Tibial nerve (tissue), 4 donors: Measurements from ENCODE around the gene DDX46.

Experiments used
- CTCF ChIP-seq, 5 experiments: fragments of 200-600 bp in 3 of 5; fragments of 450-650 bp in 2 of 5; sonication (generic) in 3 of 5; IDR thresholded peaks; one replicate each; pipeline ENCODE4 v1.5.1; 2016 to 2019; ENCODE audit warnings: antibody characterized with exemption in 5 of 5, mild to moderate bottlenecking in 3 of 5, moderate library complexity in 2 of 5
- EP300 ChIP-seq, 2 donors: sonication (generic); formaldehyde crosslinking; IDR thresholded peaks; one replicate each; pipeline ENCODE4 v1.6.1; 2017; ENCODE audit warnings: antibody characterized with exemption in 2 of 2, mild to moderate bottlenecking in 1 of 2
- POLR2A ChIP-seq, 2 donors: fragments of 450-650 bp; IDR thresholded peaks; one replicate each; pipeline ENCODE4 v1.6.1; 2017; ENCODE audit warnings: antibody characterized with exemption in 2 of 2, mild to moderate bottlenecking in 2 of 2, moderate library complexity in 2 of 2

- no peak for TF ChIP-seq POLR2A (IDR thresholded peaks at IDR 0.05)
- no peak for TF ChIP-seq CTCF (IDR thresholded peaks at IDR 0.05)
- no peak for TF ChIP-seq EP300 (IDR thresholded peaks at IDR 0.05)
Measured at GRCh38 chr5:134817006-134817405, 58.4 kb downstream of the DDX46 start.
